ENCODE data around the gene CARD14.

- TF ChIP-seq POLR2A (IDR thresholded peaks at IDR 0.05) (no peak), CTCF (IDR thresholded peaks at IDR 0.05) (peak; percentile 52 to 69 (median 58))
Observed at GRCh38 chr17:80195671-80196529, 26.1 kb downstream of the CARD14 start.
